Measurements from ENCODE around the gene KBTBD2.

GRCh38 chr7:32930378-32930777 is 38.8 kb upstream of the KBTBD2 start:
- TF ChIP-seq CTCF (IDR thresholded peaks at IDR 0.05) = no peak
- TF ChIP-seq POLR2A (IDR thresholded peaks at IDR 0.05) = no peak
- TF ChIP-seq POLR2AphosphoS5 (IDR thresholded peaks at IDR 0.05) = no peak
